ENCODE measurements around the gene PICK1.

DNA sequence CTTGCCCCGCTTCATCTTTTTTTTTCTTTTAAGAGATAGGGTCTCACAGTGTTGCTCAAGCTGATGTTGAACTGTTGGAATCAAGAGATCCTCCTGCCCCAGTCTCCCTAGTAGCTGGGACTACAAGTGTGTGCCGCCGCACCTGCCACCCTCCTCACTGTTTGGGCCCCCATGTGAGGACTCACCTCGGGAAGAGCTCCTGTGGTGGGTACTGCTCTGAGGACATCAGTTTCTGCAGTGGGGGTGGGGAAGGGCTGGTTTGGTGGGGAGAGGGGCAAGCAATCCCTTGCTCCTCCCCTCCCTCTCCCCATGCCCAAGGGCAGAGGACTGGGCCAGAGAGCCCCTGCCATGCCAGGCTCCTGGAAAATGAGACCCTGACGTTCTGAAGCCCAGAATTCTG is 28.3 kb downstream of the PICK1 start:
- TF ChIP-seq TAF1 (IDR thresholded peaks at IDR 0.05; ENCODE audit: low read depth, low read length) (no peak), POLR2A (IDR thresholded peaks at IDR 0.05; ENCODE audit: low read depth, low read length) (no peak)
